ENCODE measurements around the gene SH3RF1. TPM values are rescaled to one million over a fixed set of nuclear protein-coding genes. Genes with fewer than 3 reads are reported as not detected.

Gene SH3RF1
- total RNA-seq, 1 experiment from 2014 or later = 59.5 TPM

- Histone ChIP-seq H3K4me1 (ENCODE audit: control insufficient read depth in 1 of 2, insufficient read depth in 2 of 2, low read length in 2 of 2) (peaks cover 27 to 40% of the 10 kb centered on the region in 2 experiments), H3K79me2 (ENCODE audit: insufficient read depth, low read length) (no peaks in the 10 kb centered on the region), H3K4me3 (replicated peaks in 1 of 2; ENCODE audit: low read depth in 1 of 2, low read length in 2 of 2) (no peak overlapping the region), H3K9me3 (ENCODE audit: control insufficient read depth in 1 of 2, insufficient read depth in 1 of 2, low read depth in 1 of 2, low read length in 2 of 2) (no peaks in the 10 kb centered on the region), H4K20me1 (ENCODE audit: insufficient read depth) (no peaks in the 10 kb centered on the region), H3K27ac (ENCODE audit: low read depth, low read length) (no peak overlapping the region), H3K27me3 (ENCODE audit: insufficient read depth, low read length) (no peaks in the 10 kb centered on the region), H3K9me2 (ENCODE audit: insufficient read depth) (no peaks in the 10 kb centered on the region), H2AFZ (ENCODE audit: low read depth, low read length, poor library complexity, severe bottlenecking) (no peak overlapping the region), H3K4me2 (ENCODE audit: low read length) (no peak overlapping the region), H3K9ac (ENCODE audit: low read length) (no peak overlapping the region), H3K36me3 (ENCODE audit: control insufficient read depth in 1 of 2, insufficient read depth in 2 of 2, low read length in 2 of 2) (no peaks in the 10 kb centered on the region)
- ATAC-seq = no peak
- TF ChIP-seq RAD21 (IDR thresholded peaks at IDR 0.05; ENCODE audit: low read depth) (no peak), MAX (IDR thresholded peaks at IDR 0.05) (no peak), ZNF274 (IDR thresholded peaks at IDR 0.05; ENCODE audit: low read depth, low read length) (no peak), JUND (IDR thresholded peaks at IDR 0.05) (no peak), SIN3A (IDR thresholded peaks at IDR 0.05; ENCODE audit: low read depth) (no peak), ZBTB33 (IDR thresholded peaks at IDR 0.05; ENCODE audit: extremely low read depth, insufficient replicate concordance, low read length) (no peak), POLR2AphosphoS5 (IDR thresholded peaks at IDR 0.05; ENCODE audit: low read depth, low read length) (no peak), EGR1 (IDR thresholded peaks at IDR 0.05; ENCODE audit: low read depth) (no peak), SP1 (IDR thresholded peaks at IDR 0.05; ENCODE audit: low read depth) (no peak), YY1 (IDR thresholded peaks at IDR 0.05; ENCODE audit: extremely low read depth, insufficient replicate concordance, low read depth, low read length) (no peak), EZH2 (IDR thresholded peaks at IDR 0.05) (no peak), EZH2phosphoT487 (IDR thresholded peaks at IDR 0.05; ENCODE audit: borderline replicate concordance) (no peak), ATF3 (IDR thresholded peaks at IDR 0.05) (no peak), FOSL1 (IDR thresholded peaks at IDR 0.05; ENCODE audit: low read depth) (no peak), ELF1 (IDR thresholded peaks at IDR 0.05; ENCODE audit: borderline replicate concordance, low read depth) (no peak)
- TF ChIP-seq, protein P1, sequence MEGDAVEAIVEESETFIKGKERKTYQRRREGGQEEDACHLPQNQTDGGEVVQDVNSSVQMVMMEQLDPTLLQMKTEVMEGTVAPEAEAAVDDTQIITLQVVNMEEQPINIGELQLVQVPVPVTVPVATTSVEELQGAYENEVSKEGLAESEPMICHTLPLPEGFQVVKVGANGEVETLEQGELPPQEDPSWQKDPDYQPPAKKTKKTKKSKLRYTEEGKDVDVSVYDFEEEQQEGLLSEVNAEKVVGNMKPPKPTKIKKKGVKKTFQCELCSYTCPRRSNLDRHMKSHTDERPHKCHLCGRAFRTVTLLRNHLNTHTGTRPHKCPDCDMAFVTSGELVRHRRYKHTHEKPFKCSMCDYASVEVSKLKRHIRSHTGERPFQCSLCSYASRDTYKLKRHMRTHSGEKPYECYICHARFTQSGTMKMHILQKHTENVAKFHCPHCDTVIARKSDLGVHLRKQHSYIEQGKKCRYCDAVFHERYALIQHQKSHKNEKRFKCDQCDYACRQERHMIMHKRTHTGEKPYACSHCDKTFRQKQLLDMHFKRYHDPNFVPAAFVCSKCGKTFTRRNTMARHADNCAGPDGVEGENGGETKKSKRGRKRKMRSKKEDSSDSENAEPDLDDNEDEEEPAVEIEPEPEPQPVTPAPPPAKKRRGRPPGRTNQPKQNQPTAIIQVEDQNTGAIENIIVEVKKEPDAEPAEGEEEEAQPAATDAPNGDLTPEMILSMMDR (IDR thresholded peaks at IDR 0.05 in 2 of 3, conservative IDR thresholded peaks at IDR 0.05 in 1 of 3; ENCODE audit: borderline replicate concordance in 1 of 3, insufficient read depth in 1 of 3, low read depth in 2 of 3, low read length in 2 of 3) = no peak
- intact Hi-C loops (cut with micrococcal nuclease) = no loop called here
- ChIA-PET POLR2A (interaction anchor here (1.3 kb wide), 1 partner anchor 15 kb away, joined by 3 read pairs; no protein-coding TSS in a partner anchor), RAD21 (ENCODE audit: low non-redundant PET in 1 of 2, low total read pairs in 2 of 2, uncharacterized antibody in 2 of 2, unreplicated experiment in 2 of 2) (no interaction called here), CTCF (no interaction called here)
- DNase-seq (ENCODE audit: low read depth, low spot score) = no peak
- no TSS peak for BruUV-seq (replicated peaks)
These were observed 199.0 kb downstream of the SH3RF1 start for GRCh38 chr4:169071747-169072146.
